Mesenchymal stem cell (in vitro differentiated cells and primary cell): ENCODE measurements around the gene BRAF.
"Not testable (repeated sequence)": the region's sequence is repeated elsewhere in the genome, so short reads cannot be mapped to it uniquely, and the experiment has no call there.

Experiments
- DNase-seq: peaks from one replicate; pipeline ENCODE4 v3.0.0-alpha.2; 2013
- H2AFZ ChIP-seq: one replicate; pipeline ENCODE4 v1.6.1; 2013; ENCODE audit warnings: low read depth, mild to moderate bottlenecking, control low read depth, inconsistent platforms, low read length, moderate library complexity
- H2AK5ac ChIP-seq: 2 replicates; pipeline ENCODE4 v1.6.1; 2013; ENCODE audit warnings: low read length, moderate library complexity, mild to moderate bottlenecking, inconsistent platforms; ENCODE audit not compliant: severe bottlenecking
- H2BK120ac ChIP-seq: one replicate; pipeline ENCODE4 v1.6.1; 2013; ENCODE audit warnings: low read depth, mild to moderate bottlenecking, inconsistent platforms, low read length, moderate library complexity
- H2BK12ac ChIP-seq, 2 experiments: one replicate each; pipeline ENCODE4 v1.6.1; 2013; ENCODE audit warnings: inconsistent platforms in 2 of 2, low read length in 2 of 2, mild to moderate bottlenecking in 2 of 2, moderate library complexity in 2 of 2, control low read depth in 1 of 2
- H2BK15ac ChIP-seq: one replicate; pipeline ENCODE4 v1.6.1; 2013; ENCODE audit warnings: mild to moderate bottlenecking, low read depth, inconsistent platforms; ENCODE audit not compliant: poor library complexity, severe bottlenecking
- H2BK5ac ChIP-seq: 2 replicates; pipeline ENCODE4 v1.6.1; 2013; ENCODE audit warnings: low read depth, mild to moderate bottlenecking, low read length, control low read depth, inconsistent platforms; ENCODE audit not compliant: poor library complexity, severe bottlenecking
- H3K14ac ChIP-seq, 2 experiments: one replicate each; pipeline ENCODE4 v1.6.1; 2013; ENCODE audit warnings: inconsistent platforms in 2 of 2, low read length in 2 of 2, control low read depth in 1 of 2, mild to moderate bottlenecking in 1 of 2, moderate library complexity in 1 of 2
- H3K18ac ChIP-seq, 2 experiments: one replicate each; pipeline ENCODE4 v1.6.1; 2013; ENCODE audit warnings: inconsistent platforms in 2 of 2, low read length in 2 of 2, control low read depth in 1 of 2, low read depth in 1 of 2, mild to moderate bottlenecking in 1 of 2
- H3K23ac ChIP-seq, 2 experiments: one replicate each; pipeline ENCODE4 v1.6.1; 2013; ENCODE audit warnings: inconsistent platforms in 2 of 2, low read length in 2 of 2, mild to moderate bottlenecking in 2 of 2, moderate library complexity in 2 of 2, control low read depth in 1 of 2
- H3K27ac ChIP-seq: 2 replicates; pipeline ENCODE4 v1.5.1; 2013; ENCODE audit warnings: mild to moderate bottlenecking, moderate library complexity, low read length, control low read depth, inconsistent platforms; ENCODE audit not compliant: poor library complexity, severe bottlenecking
- H3K27me3 ChIP-seq, 2 experiments: 2 replicates each; pipeline versions ENCODE4 v1.6.1 to v1.7.0; 2013; ENCODE audit warnings: low read length in 2 of 2, mild to moderate bottlenecking in 2 of 2, moderate library complexity in 2 of 2, control low read depth in 1 of 2, inconsistent platforms in 1 of 2; ENCODE audit not compliant: control insufficient read depth in 1 of 2, insufficient read depth in 1 of 2
- H3K36me3 ChIP-seq, 2 experiments: 2 replicates each; pipeline versions ENCODE4 v1.6.1 to v1.7.0; 2013; ENCODE audit warnings: low read length in 2 of 2, control low read depth in 1 of 2, inconsistent platforms in 1 of 2, low read depth in 1 of 2, mild to moderate bottlenecking in 1 of 2; ENCODE audit not compliant: insufficient read depth in 2 of 2, control insufficient read depth in 1 of 2
- H3K4ac ChIP-seq, 2 experiments: one replicate each; pipeline ENCODE4 v1.6.1; 2013; ENCODE audit warnings: inconsistent platforms in 2 of 2, low read length in 2 of 2, mild to moderate bottlenecking in 2 of 2, moderate library complexity in 2 of 2, control low read depth in 1 of 2, low read depth in 1 of 2
- H3K4me1 ChIP-seq: 2 replicates; pipeline ENCODE4 v1.6.1; 2013; ENCODE audit warnings: low read depth, low read length, control low read depth; ENCODE audit not compliant: control insufficient read depth, insufficient read depth
- H3K4me2 ChIP-seq: 2 replicates; pipeline ENCODE4 v1.6.1; 2013; ENCODE audit warnings: low read length, mild to moderate bottlenecking, inconsistent platforms; ENCODE audit not compliant: poor library complexity, severe bottlenecking
- H3K4me3 ChIP-seq, 2 experiments: 2 replicates each; pipeline versions ENCODE4 v1.5.1 to v1.7.0; 2013; ENCODE audit warnings: low read length in 2 of 2, mild to moderate bottlenecking in 2 of 2, control low read depth in 1 of 2, low read depth in 1 of 2; ENCODE audit not compliant: insufficient read depth in 1 of 2
- H3K79me1 ChIP-seq: replicated peaks from 2 replicates; pipeline ENCODE4 v1.6.1; 2013; ENCODE audit warnings: mild to moderate bottlenecking, control low read depth, low read length, inconsistent platforms; ENCODE audit not compliant: poor library complexity, severe bottlenecking
- H3K9ac ChIP-seq: 2 replicates; pipeline ENCODE4 v1.7.0; 2013; ENCODE audit warnings: mild to moderate bottlenecking, low read length, moderate library complexity
- H3K9me3 ChIP-seq: 2 replicates; pipeline ENCODE4 v1.7.0; 2013; ENCODE audit warnings: mild to moderate bottlenecking, low read length; ENCODE audit not compliant: control insufficient read depth
- H4K8ac ChIP-seq: one replicate; pipeline ENCODE4 v1.6.1; 2013; ENCODE audit warnings: inconsistent platforms, mild to moderate bottlenecking, low read length, moderate library complexity
- H4K91ac ChIP-seq: one replicate; pipeline ENCODE4 v1.6.1; 2013; ENCODE audit warnings: mild to moderate bottlenecking, low read length, inconsistent platforms
- WGBS: methylation state at CpG from one replicate; pipeline ENCODE4 v1.1.7; 2013; ENCODE audit warnings: mixed read lengths; 5-methylcytosine and 5-hydroxymethylcytosine counted together

The BRAF gene

DNA sequence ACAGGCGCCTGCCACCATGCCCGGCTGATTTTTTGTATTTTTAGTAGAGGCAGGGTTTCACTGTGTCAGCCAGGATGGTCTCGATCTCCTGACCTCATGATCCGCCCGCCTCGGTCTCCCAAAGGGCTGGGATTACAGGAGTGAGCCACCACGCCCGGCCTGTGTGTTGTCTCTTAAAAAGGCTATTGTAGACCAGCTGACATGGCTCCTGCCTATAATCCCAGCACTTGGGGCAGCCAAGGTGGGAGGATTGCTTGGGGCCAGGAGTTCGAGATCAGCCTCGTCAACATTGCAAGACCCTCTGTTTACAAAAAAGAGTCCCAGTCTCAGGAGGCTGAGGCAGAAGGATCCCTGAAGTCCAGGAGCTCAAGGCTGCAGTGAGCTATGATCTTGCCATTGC, 230.9 kb downstream of the BRAF start:
- not testable (repeated sequence) for H3K9me3 ChIP-seq, H2BK12ac ChIP-seq, H3K27ac ChIP-seq, H2BK120ac ChIP-seq, H4K8ac ChIP-seq, H3K23ac ChIP-seq, H2BK5ac ChIP-seq, H3K79me1 ChIP-seq, H3K18ac ChIP-seq, H3K14ac ChIP-seq, H2AK5ac ChIP-seq, DNase-seq, H3K4ac ChIP-seq, H3K27me3 ChIP-seq, H2AFZ ChIP-seq, H4K91ac ChIP-seq, H3K4me1 ChIP-seq, H3K4me3 ChIP-seq, H2BK15ac ChIP-seq, H3K9ac ChIP-seq, H3K4me2 ChIP-seq
- 96% methylated on average over 10 of the region's 10 CpGs for WGBS
- peaks cover 32% of the 10 kb centered on the region in 2 experiments for H3K36me3 ChIP-seq

DNA sequence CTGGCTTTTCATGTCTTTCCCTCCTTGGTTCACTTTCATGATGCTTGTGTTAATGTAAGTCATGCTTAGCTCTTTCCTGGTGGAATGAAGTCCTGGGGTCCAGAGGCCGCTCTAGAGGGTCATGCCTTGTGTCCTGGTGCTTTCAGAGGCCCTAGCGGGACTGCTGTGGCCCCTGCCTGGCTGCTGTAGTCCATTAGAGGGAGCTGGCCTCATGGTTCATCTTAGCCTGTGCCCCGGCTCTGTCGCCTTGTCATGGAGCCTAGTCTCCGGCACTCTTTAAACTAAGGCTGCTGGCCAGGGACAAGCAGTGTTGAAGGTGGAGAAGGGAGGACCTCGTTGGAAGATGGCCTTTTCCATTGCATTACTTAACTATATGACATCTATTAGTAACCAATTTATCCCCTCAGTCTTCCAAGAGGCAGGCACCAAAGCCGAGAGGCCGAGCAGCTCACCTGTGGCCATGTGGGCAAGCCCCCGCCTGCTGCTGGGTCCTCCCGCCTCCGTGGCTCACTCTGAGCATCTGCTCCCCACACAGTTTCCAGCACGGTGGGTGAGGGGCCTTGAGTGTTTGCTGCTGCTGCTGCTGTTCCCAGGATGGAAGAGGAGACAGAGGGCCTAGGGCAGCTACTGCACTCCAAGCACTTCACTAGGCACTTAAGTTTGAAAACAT, 233.2 kb downstream of the BRAF start:
- WGBS = 88% methylated on average over 9 of the region's 12 CpGs

DNA sequence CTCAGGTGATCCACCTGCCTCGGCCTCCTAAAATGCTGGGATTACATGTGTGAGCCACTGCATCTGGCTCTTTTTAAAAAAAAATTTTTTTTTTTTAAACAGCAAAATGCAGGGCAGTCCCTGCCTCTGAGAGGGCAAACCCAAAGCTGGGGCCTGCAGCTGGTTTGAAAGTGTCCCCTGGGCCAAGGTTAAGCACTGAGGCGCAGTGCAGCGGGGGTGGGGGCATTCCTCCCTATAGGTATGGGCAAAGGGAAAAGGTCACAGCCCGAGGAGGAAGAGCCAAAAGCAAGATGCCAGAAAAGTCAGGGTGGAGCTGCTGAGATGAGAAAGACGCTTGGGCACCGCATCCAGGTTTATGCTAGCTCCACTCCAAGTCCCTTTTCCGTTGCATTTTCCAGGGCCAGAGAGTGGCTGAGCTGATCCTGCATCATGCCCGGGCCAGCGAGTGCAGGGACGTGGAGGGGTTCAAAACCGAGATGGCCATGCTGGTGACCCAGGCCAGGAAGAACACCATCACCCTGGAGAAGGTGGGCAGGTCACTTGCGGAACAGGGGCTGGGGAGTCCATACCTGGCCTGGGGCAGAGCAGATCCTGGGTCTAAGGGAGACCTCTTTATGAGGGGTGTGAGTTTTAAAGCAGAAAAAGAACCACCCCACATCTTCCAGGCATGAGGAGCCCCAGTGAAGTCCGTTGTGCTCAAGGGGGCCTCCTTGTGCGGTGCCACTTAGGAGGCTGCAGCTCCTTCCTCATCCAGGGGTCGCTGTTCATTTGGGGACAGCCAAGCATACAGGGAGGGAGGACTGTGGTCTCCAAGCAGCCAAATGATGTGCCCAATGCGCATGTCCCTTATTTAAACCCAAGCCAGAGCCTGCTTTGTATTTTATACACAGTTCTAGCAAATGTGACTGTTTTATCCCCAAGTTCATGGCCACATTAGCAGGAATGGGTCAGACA, 235.3 kb downstream of the BRAF start:
- DNase-seq = no peak
- Histone ChIP-seq H2BK15ac (no peak overlapping the region), H2BK5ac (no peak overlapping the region), H3K4me2 (no peak overlapping the region), H3K18ac (no peak overlapping the region), H3K79me1 (no peaks in the 10 kb centered on the region), H3K36me3 (peaks cover 43 to 45% of the 10 kb centered on the region in 2 experiments), H2BK120ac (no peak overlapping the region), H3K27ac (no peak overlapping the region), H2AK5ac (no peak overlapping the region), H2AFZ (no peak overlapping the region), H3K4me3 (no peak overlapping the region), H3K14ac (no peak overlapping the region), H3K27me3 (no peaks in the 10 kb centered on the region), H2BK12ac (no peak overlapping the region), H3K23ac (no peak overlapping the region), H4K8ac (no peak overlapping the region), H3K4me1 (no peaks in the 10 kb centered on the region), H4K91ac (no peak overlapping the region), H3K4ac (no peak overlapping the region), H3K9me3 (no peaks in the 10 kb centered on the region), H3K9ac (no peak overlapping the region)
- 95% methylated on average over 16 of the region's 16 CpGs for WGBS

More for the DNA sequence above, 233.2 kb downstream of the BRAF start:
- H3K4me2 ChIP-seq = no peak overlapping the region
- no peak overlapping the region for H3K14ac ChIP-seq
- peaks cover 2% of the 10 kb centered on the region for H3K4me1 ChIP-seq
- no peak for DNase-seq
- no peak overlapping the region for H4K91ac ChIP-seq
- H3K27ac ChIP-seq = no peak overlapping the region
- H2BK15ac ChIP-seq = no peak overlapping the region
- no peak overlapping the region for H2BK120ac ChIP-seq
- no peak overlapping the region for H3K9ac ChIP-seq
- no peak overlapping the region for H3K18ac ChIP-seq
- no peak overlapping the region for H2BK12ac ChIP-seq
- peaks cover 42 to 43% of the 10 kb centered on the region in 2 experiments for H3K36me3 ChIP-seq
- no peak overlapping the region for H2BK5ac ChIP-seq
- H3K9me3 ChIP-seq = no peaks in the 10 kb centered on the region
- no peak overlapping the region for H4K8ac ChIP-seq
- H2AFZ ChIP-seq = no peak overlapping the region
- H2AK5ac ChIP-seq = no peak overlapping the region
- peaks cover 4% of the 10 kb centered on the region for H3K79me1 ChIP-seq
- no peak overlapping the region for H3K4me3 ChIP-seq
- H3K27me3 ChIP-seq = no peaks in the 10 kb centered on the region
- H3K4ac ChIP-seq = no peak overlapping the region
- H3K23ac ChIP-seq = no peak overlapping the region

DNA sequence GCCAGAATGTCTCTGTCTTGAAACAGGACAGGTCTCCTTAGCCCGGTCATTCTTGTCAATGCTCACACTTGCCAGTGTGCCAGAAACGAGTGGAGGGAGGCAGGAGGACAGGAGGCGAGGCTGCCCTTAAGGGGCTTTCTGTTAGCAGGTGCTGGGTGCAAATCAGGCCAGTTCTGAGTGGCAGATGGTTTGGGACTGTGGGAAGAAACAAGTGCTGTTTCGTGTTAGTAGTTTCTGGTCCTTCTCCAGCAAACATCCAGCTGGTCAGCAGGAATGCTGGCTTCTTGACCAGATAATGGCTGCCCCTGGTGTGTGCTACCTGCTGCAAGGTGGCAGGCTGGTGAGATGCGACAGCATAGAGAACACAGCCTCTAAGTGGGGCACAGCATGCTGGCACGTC, 236.4 kb downstream of the BRAF start:
- Histone ChIP-seq H3K4me1 (peaks cover 1% of the 10 kb centered on the region), H2AK5ac (no peak overlapping the region), H3K79me1 (no peaks in the 10 kb centered on the region), H3K36me3 (peaks cover 43 to 46% of the 10 kb centered on the region in 2 experiments), H3K27me3 (no peaks in the 10 kb centered on the region), H3K27ac (no peak overlapping the region), H3K4me3 (no peak overlapping the region), H3K4ac (no peak overlapping the region), H3K9ac (no peak overlapping the region), H3K18ac (no peak overlapping the region), H4K91ac (no peak overlapping the region), H2AFZ (no peak overlapping the region), H3K4me2 (no peak overlapping the region), H2BK12ac (no peak overlapping the region), H4K8ac (no peak overlapping the region), H2BK5ac (no peak overlapping the region), H2BK15ac (no peak overlapping the region), H3K14ac (no peak overlapping the region), H3K9me3 (no peaks in the 10 kb centered on the region), H3K23ac (no peak overlapping the region), H2BK120ac (no peak overlapping the region)
- 93% methylated on average over 6 of the region's 6 CpGs for WGBS
- DNase-seq = no peak
